Measurements from ENCODE around the gene CARMIL3.
A peak's percentile ranks its signal among the peaks of the same experiment; 100 is the strongest.
"Not testable (repeated sequence)": the region's sequence is repeated elsewhere in the genome, so short reads cannot be mapped to it uniquely, and the experiment has no call there.

The CARMIL3 gene

DNA sequence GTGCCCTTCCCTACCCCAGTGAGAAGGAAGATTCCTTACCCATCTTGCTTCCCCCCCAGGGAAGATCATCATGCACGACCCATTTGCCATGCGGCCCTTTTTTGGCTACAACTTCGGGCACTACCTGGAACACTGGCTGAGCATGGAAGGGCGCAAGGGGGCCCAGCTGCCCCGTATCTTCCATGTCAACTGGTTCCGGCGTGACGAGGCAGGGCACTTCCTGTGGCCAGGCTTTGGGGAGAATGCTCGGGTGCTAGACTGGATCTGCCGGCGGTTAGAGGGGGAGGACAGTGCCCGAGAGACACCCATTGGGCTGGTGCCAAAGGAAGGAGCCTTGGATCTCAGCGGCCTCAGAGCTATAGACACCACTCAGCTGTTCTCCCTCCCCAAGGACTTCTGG is 51.6 kb downstream of the CARMIL3 start:
- DNase-seq (ENCODE audit: low read depth) = no peak
- TF ChIP-seq, protein P1, sequence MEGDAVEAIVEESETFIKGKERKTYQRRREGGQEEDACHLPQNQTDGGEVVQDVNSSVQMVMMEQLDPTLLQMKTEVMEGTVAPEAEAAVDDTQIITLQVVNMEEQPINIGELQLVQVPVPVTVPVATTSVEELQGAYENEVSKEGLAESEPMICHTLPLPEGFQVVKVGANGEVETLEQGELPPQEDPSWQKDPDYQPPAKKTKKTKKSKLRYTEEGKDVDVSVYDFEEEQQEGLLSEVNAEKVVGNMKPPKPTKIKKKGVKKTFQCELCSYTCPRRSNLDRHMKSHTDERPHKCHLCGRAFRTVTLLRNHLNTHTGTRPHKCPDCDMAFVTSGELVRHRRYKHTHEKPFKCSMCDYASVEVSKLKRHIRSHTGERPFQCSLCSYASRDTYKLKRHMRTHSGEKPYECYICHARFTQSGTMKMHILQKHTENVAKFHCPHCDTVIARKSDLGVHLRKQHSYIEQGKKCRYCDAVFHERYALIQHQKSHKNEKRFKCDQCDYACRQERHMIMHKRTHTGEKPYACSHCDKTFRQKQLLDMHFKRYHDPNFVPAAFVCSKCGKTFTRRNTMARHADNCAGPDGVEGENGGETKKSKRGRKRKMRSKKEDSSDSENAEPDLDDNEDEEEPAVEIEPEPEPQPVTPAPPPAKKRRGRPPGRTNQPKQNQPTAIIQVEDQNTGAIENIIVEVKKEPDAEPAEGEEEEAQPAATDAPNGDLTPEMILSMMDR (IDR thresholded peaks at IDR 0.05; ENCODE audit: insufficient read depth, low read depth, low read length, missing control alignments) = no peak

DNA sequence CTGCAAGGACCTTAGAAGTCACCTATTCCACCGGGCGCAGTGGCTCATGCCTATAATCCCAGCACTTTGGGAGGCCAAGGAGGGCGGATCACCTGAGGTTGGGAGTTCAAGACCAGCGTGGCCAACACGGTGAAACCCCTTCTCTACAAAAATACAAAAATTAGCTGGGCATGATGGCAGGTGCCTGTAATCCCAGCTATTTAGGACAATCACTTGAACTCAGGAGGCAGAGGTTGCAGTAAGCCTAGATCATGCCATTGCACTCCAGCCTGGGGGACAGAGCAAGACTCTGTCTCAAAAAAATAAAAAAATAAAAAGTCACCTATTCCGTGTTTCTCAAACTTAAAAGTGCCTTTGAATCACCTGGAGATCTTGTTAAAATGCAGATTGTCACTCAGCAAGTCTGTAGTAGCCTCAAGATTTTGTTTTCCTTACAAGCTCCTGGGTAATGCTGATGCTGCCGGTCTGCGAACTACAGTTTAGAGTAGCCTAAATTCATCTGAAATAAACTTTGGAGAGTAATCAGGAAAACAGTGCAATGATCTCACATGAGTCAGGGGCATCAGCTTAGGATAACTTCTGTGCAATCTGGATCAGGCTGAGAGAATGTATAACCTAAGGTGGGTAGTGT is 53.9 kb downstream of the CARMIL3 start:
- not testable (repeated sequence) for DNase-seq (ENCODE audit: low read depth); H3K4me3 ChIP-seq (ENCODE audit: low read depth, low read length)

More for the DNA sequence above, 51.6 kb downstream of the CARMIL3 start:
- H3K4me3 ChIP-seq (ENCODE audit: low read depth, low read length) = no peak overlapping the region

GRCh38 chr14:24106672-24107271 is 55.0 kb downstream of the CARMIL3 start:
- no peak for DNase-seq (ENCODE audit: low read depth)
- H3K4me3 ChIP-seq (ENCODE audit: low read depth, low read length) = no peak overlapping the region
- TF ChIP-seq, protein P1 (IDR thresholded peaks at IDR 0.05; ENCODE audit: insufficient read depth, low read depth, low read length, missing control alignments) = no peak

GRCh38 chr14:24108336-24108874 is 56.6 kb downstream of the CARMIL3 start:
- no peak for DNase-seq (ENCODE audit: low read depth)
- TF ChIP-seq, protein P1 (IDR thresholded peaks at IDR 0.05; ENCODE audit: insufficient read depth, low read depth, low read length, missing control alignments) = no peak
- no peak overlapping the region for H3K4me3 ChIP-seq (ENCODE audit: low read depth, low read length)

DNA sequence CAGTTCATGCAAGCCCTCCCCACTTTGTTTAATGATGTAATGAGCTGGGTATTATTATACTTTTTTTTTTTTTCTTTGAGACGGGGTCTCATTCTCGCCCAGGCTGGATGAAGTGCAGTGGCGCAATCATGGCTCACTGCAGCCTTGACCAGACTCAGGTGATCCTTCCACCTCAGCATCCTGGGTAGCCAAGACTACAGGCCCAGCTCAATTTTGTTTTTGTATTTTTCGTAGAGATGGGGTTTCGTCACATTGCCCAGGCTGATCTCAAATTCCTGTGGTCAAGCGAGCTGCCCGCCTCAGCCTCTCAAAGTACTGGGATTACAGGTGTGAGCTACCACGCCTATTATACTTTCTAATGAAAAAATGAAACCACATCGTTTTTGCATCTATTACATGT is 58.3 kb downstream of the CARMIL3 start:
- TF ChIP-seq, protein P1 (IDR thresholded peaks at IDR 0.05; ENCODE audit: insufficient read depth, low read depth, low read length, missing control alignments) = no peak

GRCh38 chr14:24110523-24110922 is 58.7 kb downstream of the CARMIL3 start:
- TF ChIP-seq, protein P1 (IDR thresholded peaks at IDR 0.05; ENCODE audit: insufficient read depth, low read depth, low read length, missing control alignments) = no peak
- no peak overlapping the region for H3K4me3 ChIP-seq (ENCODE audit: low read depth, low read length)
- DNase-seq (ENCODE audit: low read depth) = no peak

More for the DNA sequence above, 58.3 kb downstream of the CARMIL3 start:
- no peak for DNase-seq (ENCODE audit: low read depth)
- no peak overlapping the region for H3K4me3 ChIP-seq (ENCODE audit: low read depth, low read length)

- no peak for DNase-seq (ENCODE audit: low read depth)
- TF ChIP-seq, protein P1 (IDR thresholded peaks at IDR 0.05; ENCODE audit: insufficient read depth, low read depth, low read length, missing control alignments) = no peak
- peak overlapping the region; percentile 89 for H3K4me3 ChIP-seq (ENCODE audit: low read depth, low read length)
Measured at GRCh38 chr14:24113379-24113800, 61.6 kb downstream of the CARMIL3 start.

All from GM12865 (cell line).